HEK293T (cell line): ENCODE results near the gene SYNE1.

ENCODE experiments used
- FOXM1 ChIP-seq: fragments of 450-650 bp; IDR thresholded peaks from 2 replicates; pipeline ENCODE4 v1.6.1; 2017; ENCODE audit warnings: mild to moderate bottlenecking, borderline replicate concordance
- SP1 ChIP-seq: fragments of 450-650 bp; IDR thresholded peaks from 2 replicates; pipeline ENCODE4 v1.6.1; 2017

- TF ChIP-seq FOXM1 (no peak), SP1 (no peak)
Observed at GRCh38 chr6:152277826-152278329, 359.3 kb downstream of the SYNE1 start.
